Duodenal mucosa (tissue), 2 donors: ENCODE results near the gene CUBN.

Experiments used
- H3K27ac ChIP-seq: one replicate; pipeline ENCODE4 v1.7.0; 2013; ENCODE audit warnings: low read depth, low read length
- H3K27me3 ChIP-seq, 2 donors: one replicate each; pipeline ENCODE4 v1.7.0; 2013; ENCODE audit warnings: low read length in 2 of 2, control low read depth in 1 of 2; ENCODE audit not compliant: insufficient read depth in 2 of 2, control insufficient read depth in 1 of 2
- H3K36me3 ChIP-seq, 2 donors: one replicate each; pipeline ENCODE4 v1.7.0; 2013; ENCODE audit warnings: low read length in 2 of 2, control low read depth in 1 of 2; ENCODE audit not compliant: insufficient read depth in 2 of 2, control insufficient read depth in 1 of 2
- H3K4me1 ChIP-seq, 2 donors: one replicate each; pipeline ENCODE4 v1.7.0; 2013; ENCODE audit warnings: low read length in 2 of 2, control low read depth in 1 of 2; ENCODE audit not compliant: insufficient read depth in 2 of 2, control insufficient read depth in 1 of 2
- H3K4me3 ChIP-seq, 2 donors: one replicate each; pipeline ENCODE4 v1.7.0; 2013; ENCODE audit warnings: low read length in 2 of 2, low read depth in 1 of 2
- H3K9ac ChIP-seq, 2 donors: one replicate each; pipeline ENCODE4 v1.7.0; 2013; ENCODE audit warnings: low read length in 2 of 2, low read depth in 1 of 2
- H3K9me3 ChIP-seq, 2 donors: one replicate each; pipeline ENCODE4 v1.7.0; 2013; ENCODE audit warnings: low read length in 2 of 2, control low read depth in 1 of 2; ENCODE audit not compliant: control insufficient read depth in 1 of 2

CUBN gene

GRCh38 chr10:17109475-17110207 is 20.0 kb downstream of the CUBN start:
- no peaks in the 10 kb centered on the region for H3K9me3 ChIP-seq
- no peak overlapping the region for H3K4me3 ChIP-seq
- H3K27ac ChIP-seq = no peak overlapping the region
- H3K36me3 ChIP-seq = no peaks in the 10 kb centered on the region
- no peaks in the 10 kb centered on the region for H3K27me3 ChIP-seq
- no peak overlapping the region for H3K9ac ChIP-seq
- H3K4me1 ChIP-seq = no peaks in the 10 kb centered on the region

GRCh38 chr10:17109046-17109445 is 20.6 kb downstream of the CUBN start:
- no peak overlapping the region for H3K27ac ChIP-seq
- H3K36me3 ChIP-seq = no peaks in the 10 kb centered on the region
- H3K4me1 ChIP-seq = no peaks in the 10 kb centered on the region
- no peaks in the 10 kb centered on the region for H3K9me3 ChIP-seq
- no peaks in the 10 kb centered on the region for H3K27me3 ChIP-seq
- no peak overlapping the region for H3K9ac ChIP-seq
- H3K4me3 ChIP-seq = no peak overlapping the region

- H3K4me1 ChIP-seq = no peaks in the 10 kb centered on the region
- no peak overlapping the region for H3K27ac ChIP-seq
- H3K9ac ChIP-seq = no peak overlapping the region
- no peak overlapping the region for H3K4me3 ChIP-seq
- H3K36me3 ChIP-seq = no peaks in the 10 kb centered on the region
- no peaks in the 10 kb centered on the region for H3K9me3 ChIP-seq
- H3K27me3 ChIP-seq = no peaks in the 10 kb centered on the region
Measured at GRCh38 chr10:17106991-17107390, 22.6 kb downstream of the CUBN start.

GRCh38 chr10:17101910-17102266 is 27.7 kb downstream of the CUBN start:
- Histone ChIP-seq H3K4me1 (no peaks in the 10 kb centered on the region), H3K9ac (no peak overlapping the region), H3K27ac (no peak overlapping the region), H3K36me3 (no peaks in the 10 kb centered on the region), H3K4me3 (no peak overlapping the region), H3K27me3 (no peaks in the 10 kb centered on the region), H3K9me3 (no peaks in the 10 kb centered on the region)

- Histone ChIP-seq H3K4me1 (no peaks in the 10 kb centered on the region), H3K36me3 (no peaks in the 10 kb centered on the region), H3K4me3 (no peak overlapping the region), H3K27ac (no peak overlapping the region), H3K27me3 (no peaks in the 10 kb centered on the region), H3K9ac (no peak overlapping the region), H3K9me3 (no peaks in the 10 kb centered on the region)
Measured at GRCh38 chr10:17101257-17101909, 28.2 kb downstream of the CUBN start.

- no peaks in the 10 kb centered on the region for H3K36me3 ChIP-seq
- no peak overlapping the region for H3K9ac ChIP-seq
- H3K9me3 ChIP-seq = no peaks in the 10 kb centered on the region
- H3K4me3 ChIP-seq = no peak overlapping the region
- H3K27ac ChIP-seq = no peak overlapping the region
- H3K27me3 ChIP-seq = no peaks in the 10 kb centered on the region
- no peaks in the 10 kb centered on the region for H3K4me1 ChIP-seq
Measured at GRCh38 chr10:17100586-17100985, 29.0 kb downstream of the CUBN start.

DNA sequence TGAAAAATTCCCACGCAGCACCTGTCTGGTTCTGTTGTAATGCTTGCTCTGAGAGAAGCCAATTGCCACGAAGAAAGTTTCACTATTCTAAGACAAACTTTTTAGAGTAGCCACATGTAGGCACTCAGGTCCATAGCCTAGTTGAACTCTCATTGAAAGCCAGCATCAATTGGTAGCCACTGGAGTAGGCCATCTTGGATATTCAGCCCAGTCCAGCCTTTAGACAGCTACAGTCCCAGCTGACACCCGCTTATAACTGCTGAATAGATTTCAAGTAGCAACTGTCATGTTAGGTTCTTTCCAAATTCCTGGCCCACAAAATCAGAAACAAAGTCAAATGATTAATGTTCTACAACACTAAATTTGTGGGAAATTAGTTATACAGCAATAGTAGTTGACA is 31.6 kb downstream of the CUBN start:
- H3K27ac ChIP-seq = no peak overlapping the region
- H3K9ac ChIP-seq = no peak overlapping the region
- H3K4me1 ChIP-seq = no peaks in the 10 kb centered on the region
- peaks cover 0 to 5% of the 10 kb centered on the region in 2 donors for H3K9me3 ChIP-seq
- no peaks in the 10 kb centered on the region for H3K27me3 ChIP-seq
- no peak overlapping the region for H3K4me3 ChIP-seq
- H3K36me3 ChIP-seq = no peaks in the 10 kb centered on the region

DNA sequence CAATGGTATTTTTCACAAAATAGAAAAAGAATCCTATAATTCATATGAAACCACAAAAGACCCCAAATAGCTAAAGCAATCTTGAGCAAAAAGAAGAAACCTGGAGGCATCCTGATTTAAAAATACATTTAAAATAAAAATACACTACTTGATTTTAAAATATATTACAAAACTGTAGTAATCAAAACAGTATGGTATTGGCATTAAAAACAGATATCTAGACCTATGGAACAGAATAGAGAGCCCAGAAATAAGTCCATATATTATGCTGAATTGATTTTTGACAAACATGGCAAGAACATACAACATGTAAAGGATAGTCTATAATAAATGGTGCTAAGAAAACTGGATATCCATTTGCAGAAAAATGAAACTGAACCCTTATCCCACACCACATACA is 34.8 kb downstream of the CUBN start:
- Histone ChIP-seq H3K27me3 (no peaks in the 10 kb centered on the region), H3K4me1 (no peaks in the 10 kb centered on the region), H3K4me3 (no peak overlapping the region), H3K9me3 (peaks cover 0 to 5% of the 10 kb centered on the region in 2 donors), H3K36me3 (no peaks in the 10 kb centered on the region), H3K27ac (no peak overlapping the region), H3K9ac (no peak overlapping the region)

DNA sequence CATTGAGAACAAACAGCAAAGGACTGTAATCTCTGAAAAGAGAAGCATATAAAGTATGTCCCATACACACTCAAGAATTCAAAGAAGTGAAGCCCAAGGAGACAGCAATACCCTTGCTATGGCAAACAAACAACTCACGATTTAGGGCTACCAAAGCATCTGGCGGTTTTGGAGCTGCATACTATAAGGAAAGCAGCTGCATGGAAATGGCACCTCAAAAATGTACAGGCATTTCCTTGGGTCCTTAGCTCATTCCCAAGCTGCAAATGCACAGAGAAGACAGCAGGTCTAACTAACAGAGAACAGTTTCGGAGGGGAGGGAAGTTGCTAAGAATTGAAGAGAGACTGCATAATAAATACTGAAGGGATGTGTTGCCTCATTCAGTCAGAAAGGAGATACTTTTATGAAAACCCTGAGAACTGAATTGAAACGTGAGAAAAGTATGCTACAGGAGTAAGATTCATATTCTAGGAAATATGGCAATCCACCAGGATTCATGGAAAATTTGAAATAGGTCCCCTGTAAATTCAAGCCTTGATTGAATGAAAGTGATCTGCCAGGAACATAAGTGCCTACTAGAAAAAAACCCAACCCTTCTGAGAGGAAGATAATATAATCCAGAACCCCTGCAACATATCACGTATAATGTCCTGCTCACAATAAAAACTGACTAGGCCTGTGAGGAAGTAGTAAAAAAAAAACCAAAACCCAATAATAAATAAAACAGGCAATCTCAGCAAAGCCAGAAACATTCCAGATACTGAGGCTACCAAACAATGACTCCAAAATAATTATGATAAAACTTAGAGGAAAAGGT is 36.4 kb downstream of the CUBN start:
- H3K9me3 ChIP-seq = peaks cover 0 to 5% of the 10 kb centered on the region in 2 donors
- no peak overlapping the region for H3K9ac ChIP-seq
- no peak overlapping the region for H3K4me3 ChIP-seq
- H3K36me3 ChIP-seq = no peaks in the 10 kb centered on the region
- H3K27ac ChIP-seq = no peak overlapping the region
- no peaks in the 10 kb centered on the region for H3K27me3 ChIP-seq
- H3K4me1 ChIP-seq = no peaks in the 10 kb centered on the region

GRCh38 chr10:17092216-17092944 is 37.2 kb downstream of the CUBN start:
- no peak overlapping the region for H3K9ac ChIP-seq
- H3K27ac ChIP-seq = no peak overlapping the region
- H3K4me3 ChIP-seq = no peak overlapping the region
- H3K4me1 ChIP-seq = no peaks in the 10 kb centered on the region
- no peaks in the 10 kb centered on the region for H3K36me3 ChIP-seq
- H3K27me3 ChIP-seq = no peaks in the 10 kb centered on the region
- peaks cover 0 to 5% of the 10 kb centered on the region in 2 donors for H3K9me3 ChIP-seq
